NCI-H1092 treated with DMSO at 0.1 percent for 48 hours (cell line): Measurements from ENCODE around the gene SEMA3D.
"Not testable (repeated sequence)": the region's sequence is repeated elsewhere in the genome, so short reads cannot be mapped to it uniquely, and the experiment has no call there.

Experiments used
- DNase-seq: peaks from one replicate; lab custom pipeline; 2025; lab: John Stamatoyannopoulos, UW

Gene SEMA3D

DNA sequence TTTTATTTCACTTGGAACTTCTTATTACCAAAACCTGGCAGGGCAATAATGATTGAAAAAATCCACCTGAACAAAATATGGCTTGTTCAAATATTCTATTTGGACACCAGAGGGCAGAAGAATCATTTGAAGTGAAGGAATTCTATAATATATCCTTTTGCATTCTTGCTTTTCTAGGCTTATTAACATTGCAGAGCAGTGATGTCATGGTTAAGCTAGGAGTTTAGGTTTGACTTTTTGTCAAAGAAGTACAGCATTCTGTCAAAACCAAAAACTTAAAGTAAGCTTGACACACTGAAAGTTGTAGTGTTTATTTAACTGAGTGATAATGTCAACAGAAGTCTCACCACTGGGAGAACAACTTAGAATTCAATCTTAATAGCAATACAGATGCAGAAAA lies 156.0 kb downstream of the SEMA3D start:
- peak; percentile 21 for DNase-seq

DNA sequence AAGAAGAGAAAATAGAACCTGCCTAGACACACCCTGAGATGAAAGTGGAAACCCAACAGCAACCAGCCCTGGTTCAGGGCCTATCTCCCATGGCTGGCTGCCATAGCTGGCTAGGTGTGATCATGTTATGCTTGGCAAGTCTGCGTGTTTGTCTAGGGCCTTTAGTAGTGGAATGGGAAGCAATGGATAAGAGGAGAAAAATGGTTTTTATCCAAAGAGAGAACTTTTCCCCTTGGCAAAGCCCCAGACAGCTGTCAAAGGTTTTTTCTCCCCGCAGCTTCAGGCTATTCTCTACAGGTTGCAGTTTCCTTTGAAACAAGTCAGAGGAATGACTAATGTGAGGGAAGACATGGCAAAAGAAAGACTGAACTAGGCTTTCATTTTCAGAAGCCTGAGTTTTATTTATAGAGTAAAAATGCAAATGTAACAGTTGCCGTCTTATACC lies 161.5 kb downstream of the SEMA3D start:
- peak; percentile 34 for DNase-seq

DNA sequence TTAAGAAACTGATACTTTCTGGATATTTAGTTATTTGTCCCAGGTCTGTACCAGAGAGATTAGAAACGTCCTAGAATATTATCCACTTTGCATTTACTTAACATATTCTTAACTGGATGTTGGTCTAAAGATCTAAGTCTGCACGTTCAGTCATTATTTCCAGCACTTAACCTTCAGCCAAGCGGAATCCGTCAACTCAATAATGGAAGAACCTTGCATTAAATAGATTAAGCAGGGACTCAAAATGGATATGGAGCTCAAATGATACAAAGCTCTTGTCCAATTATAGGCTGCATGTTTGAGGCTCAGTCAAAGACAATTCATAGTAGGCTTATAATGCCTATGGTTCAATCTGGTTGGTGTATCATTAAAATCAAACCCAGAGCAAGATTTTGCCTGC lies 162.9 kb downstream of the SEMA3D start:
- no peak for DNase-seq

DNA sequence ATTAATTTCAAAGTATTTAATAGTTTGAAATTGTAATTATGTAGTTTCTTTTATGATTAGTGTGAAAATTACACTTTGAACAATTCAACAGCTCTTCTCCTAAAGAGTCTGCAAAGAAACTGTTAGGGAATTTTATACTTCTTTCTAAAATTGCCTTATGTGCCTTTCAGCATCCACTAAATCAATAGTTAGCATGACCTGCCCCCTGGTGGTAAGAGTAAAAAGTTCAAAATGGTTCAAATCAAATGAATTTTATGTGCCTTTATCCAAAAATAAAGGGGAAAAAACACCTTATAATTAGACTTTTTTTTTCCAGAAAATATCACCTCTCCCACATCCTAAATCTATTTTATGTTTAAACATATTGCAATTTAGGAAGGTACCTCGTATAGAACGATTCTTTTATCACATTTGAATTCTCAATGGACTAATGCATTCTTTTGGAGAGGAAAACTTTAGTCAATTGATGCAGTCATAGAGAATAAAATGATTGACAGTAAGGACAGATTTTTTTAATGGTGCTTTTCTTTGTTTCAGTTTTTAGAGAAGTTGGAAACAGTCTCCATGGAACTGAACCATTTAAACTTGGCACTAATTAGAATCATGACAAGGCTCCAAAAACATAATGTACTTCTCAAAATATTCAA lies 163.7 kb downstream of the SEMA3D start:
- DNase-seq: peak; percentile 64

DNA sequence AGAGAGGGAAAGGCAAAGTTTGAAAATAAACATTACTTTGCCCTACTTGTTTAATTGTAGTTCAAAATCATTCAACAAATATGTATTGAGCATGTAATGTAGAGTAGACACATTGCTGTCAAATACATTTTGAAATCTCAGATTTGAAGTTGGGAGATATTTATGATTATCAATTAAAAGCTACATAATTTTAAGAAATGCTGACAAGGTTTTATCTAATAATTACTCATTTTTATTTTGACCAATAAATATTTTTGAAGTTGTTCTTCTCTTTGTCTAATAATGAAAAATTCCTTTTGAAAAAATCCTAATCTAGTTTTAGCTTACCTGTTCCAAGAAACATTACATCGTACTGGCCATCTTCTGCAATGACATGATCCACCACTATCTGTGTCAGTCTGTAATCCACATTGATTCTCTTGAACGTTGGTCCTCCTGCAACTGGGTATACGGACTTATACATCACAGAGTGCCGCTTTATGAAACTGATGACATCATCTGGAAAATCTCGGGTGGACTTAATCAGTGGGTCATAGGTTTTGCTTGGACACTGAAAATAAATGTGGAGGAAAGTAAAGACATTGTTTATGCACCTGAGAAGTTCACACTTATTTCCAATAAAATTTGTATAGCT lies 164.7 kb downstream of the SEMA3D start:
- no peak for DNase-seq

DNA sequence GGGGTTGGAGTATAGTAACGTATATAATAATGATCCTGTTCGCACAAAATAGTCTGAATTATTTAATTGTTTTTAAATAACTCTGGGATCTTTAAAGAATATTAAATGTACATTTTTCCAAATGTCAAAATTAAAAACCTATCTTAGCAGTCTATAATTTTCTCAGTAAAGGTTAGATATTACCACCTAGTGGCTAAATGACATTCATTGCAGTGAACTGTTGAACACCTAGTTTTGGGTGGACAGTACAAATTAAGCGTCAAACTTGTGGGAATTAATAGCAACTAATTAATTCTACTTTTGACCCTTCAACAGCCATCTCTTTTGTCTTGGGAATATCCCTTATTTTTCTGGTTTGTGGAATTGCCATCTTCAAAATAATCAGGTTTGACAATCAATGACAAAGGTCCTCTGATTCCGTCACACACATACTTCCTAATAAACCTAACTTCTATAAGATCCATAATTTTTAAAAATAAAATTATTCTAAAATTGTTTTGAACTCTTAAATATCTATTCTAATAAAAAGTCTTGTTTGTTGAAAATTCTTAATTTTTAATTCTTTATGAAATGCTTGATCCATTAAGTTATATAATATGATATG lies 165.7 kb downstream of the SEMA3D start:
- DNase-seq: peak; percentile 43

DNA sequence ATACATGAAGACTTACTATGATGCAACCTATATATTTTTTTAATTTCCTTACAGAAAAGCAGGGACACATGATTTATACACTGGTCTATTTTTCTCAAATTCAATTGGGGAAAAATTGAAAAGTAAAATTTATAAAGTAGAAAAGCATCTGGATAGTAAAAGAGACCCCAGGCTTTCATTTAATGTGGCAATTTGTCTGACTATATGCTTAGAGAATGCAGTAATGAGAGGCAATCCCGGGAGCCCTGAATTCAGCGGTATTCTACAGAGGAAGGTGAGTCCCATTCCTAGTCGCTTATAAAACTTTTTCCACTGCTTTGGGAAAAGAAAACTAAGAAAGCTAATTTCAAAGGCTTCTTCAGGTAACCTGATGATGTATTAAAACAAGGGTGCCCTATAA lies 167.1 kb downstream of the SEMA3D start:
- no peak for DNase-seq

DNA sequence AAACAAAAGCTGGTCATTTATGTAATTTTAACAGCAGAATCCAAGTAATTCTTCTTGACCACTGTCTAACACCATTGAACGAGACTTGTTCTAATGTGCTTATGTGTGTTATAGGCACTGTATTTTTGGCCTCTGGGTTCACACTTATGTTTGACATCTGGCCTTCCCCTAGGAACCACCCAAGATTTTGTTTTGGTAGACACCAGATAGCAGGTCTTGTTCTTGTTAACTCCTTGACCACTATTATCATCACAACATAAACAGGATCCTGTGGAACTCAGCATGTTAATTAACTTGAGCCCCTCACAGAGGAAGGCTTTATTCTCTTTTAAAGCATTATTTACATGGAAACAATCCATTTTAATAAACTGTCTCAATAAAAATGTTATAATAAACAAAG lies 167.7 kb downstream of the SEMA3D start:
- no peak for DNase-seq

DNA sequence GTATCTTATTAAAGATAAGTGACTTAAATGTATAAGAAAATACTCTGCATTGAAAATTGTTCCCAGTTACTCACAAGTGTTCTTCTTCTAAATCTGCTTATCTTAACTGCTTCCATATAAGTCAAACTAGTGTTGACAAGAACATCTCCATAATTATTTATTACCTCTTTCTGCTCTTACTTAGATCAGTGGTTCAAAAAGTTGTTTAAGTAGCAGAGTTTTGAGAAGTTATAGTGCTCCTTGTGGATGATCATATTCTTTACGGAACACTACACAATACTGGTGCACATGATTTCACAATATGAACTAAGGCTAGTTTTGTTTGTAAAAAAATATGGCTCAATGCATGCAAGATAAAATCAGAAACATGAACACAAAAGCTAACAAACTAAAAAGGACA lies 168.4 kb downstream of the SEMA3D start:
- no peak for DNase-seq

DNA sequence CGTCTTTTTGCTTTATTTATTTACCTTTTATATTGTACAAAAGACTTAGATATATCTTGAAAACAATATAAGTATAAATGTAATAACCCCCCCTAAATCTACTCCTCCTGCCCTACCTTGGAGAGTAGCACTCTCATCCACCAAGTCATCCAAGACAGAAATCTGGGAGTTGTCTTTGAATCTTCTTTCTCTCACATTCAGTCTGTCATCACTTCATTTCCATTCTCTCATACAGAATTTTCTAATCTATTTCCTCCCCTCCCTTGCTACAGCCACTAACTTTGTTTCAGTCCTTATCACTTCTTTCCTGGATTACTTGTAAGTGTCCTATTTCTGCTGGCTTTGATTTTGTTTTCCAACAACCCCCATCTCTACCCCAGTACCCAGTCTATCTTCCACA lies 170.6 kb downstream of the SEMA3D start:
- no peak for DNase-seq

DNA sequence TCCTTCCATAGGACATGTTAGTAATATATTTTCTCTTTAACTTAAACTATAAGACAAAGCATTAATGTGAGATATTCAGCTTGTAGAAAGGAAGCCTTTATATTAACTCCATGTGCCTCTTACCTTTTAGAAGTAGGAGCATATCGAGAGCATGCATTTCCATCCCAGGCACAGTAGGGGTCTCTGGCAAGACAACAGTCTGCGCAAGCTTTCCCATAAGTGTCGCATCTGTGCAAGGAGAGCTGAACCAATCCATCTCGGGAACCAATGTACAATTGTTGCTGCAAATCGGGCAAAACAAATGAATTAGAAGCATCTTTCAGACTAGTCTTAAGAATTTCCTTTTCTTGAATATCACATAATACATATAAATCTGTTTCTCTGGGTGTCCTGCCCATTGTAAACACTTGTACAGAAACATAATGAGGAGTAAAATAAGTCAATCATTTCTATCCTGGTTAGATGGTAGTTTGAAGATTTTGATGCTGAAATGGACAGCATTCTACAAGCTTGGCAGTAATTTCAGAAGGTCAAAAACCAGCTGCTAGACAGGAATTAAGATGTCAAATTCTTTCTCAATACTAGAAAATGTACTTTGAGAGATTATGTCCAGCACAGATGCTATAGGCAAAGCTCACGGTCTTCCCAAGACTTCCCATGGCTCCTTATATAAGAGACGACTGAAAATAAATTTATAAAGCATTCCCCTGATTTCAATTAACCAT lies 171.8 kb downstream of the SEMA3D start:
- DNase-seq: peak; percentile 45

DNA sequence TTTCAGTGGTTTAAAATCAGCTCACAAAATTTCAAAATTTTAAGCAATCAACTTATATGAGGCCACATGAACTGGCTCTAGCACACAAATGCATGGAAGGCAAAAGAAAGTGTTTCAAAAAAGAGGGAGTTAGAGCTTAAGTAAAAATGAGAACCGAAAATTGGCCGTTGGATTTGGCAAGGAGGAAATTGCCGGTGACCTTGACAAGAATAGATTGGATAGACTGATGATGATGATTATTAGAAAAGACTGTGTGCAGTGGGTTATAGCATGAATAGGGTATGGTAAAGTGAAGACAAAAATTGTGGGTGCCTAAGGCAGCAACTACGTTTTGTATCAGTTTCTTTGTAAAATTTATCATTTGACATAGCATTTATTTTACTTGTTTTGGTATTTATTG lies 175.7 kb downstream of the SEMA3D start:
- no peak for DNase-seq

DNA sequence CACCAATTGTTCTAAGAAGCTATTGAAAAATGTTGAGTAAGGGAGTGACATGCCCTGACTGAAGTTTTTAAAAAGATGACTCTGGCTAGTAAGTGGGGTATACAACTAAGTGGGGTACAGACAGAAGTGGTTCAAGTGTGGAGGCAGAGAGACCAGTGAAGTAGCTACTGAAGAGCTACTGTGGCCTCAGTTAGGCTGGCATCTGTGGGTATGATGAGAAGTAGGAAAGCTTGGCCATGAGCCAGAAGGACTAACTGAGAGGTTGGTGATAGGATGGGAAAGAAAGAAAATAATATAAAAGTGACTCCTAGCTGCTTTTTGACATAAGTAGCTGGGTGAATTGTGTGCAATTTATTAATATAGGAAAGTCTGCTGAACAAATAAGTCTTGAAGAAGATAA lies 176.6 kb downstream of the SEMA3D start:
- no peak for DNase-seq

DNA sequence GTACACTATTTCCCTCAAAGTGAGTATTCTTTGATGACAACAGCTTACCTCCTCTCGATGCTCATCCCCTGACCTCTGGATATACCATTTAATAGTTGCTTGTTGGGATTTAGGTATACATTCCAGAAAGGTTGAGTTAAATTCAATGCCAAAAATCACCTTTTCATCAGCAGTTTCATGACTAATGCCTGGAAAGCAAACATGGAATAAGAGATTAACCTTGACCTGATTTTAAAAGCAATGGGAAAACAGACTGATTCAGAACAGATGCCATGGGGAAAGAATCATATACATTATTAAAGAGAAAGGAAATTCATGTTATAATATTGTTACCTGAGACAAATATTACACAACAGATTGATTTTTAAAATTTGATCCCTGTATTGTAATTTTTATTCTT lies 180.1 kb downstream of the SEMA3D start:
- no peak for DNase-seq

DNA sequence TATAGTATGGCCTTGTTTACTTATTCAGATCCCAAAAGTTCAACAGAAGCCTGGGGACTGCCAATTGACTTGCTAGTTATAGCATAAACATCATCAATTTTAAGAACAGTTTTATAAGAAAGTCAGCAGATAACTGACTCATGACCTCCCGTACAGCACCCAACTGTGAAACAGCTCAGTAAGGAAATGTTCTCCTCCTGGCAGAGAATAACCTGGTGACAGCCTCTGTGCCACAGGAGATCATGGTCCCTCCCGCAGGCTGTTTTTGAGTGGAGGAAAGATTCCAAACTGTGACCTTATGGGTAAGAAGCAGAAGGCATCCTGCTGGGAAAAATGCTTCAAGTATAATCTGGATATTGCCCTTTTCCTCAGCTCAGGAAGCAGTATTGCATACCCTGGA lies 182.5 kb downstream of the SEMA3D start:
- DNase-seq: no peak

DNA sequence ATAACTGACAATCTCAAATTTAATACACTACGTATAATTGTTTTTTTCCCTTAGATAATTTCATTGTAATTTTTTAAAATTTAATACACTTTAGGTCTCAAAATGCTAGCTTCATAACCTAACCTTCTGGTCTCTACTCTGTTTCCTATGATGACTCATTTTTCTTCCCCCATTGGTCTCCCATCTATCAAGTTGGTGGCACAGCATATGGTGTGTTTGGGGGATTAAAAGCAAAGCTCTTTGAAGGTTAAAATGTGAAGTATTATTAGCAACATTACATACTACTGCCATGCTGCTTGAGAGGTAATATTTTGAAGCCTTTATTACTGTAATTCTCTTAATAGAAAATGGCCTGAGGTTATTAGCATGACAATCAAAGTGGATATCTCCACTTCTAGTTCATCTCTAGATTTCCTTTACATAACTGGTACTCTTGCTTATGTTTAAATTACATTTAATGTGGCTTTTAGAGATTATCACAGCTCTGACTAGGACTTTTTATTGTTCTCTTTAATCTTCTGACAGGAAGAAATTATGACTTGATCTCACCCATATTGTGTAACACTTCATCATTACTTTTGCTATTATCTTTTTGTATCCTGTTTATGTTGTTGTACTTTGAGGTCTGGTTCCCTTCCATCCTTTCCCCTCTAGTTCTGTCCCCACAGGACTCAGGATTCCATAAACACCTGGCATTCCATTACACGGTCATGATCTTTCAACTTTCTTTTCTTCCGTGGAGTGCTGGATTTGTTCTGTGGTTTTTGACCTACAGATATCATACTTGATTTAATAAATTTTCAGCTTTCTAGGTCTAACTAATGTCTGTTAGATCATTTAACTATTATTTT lies 185.1 kb downstream of the SEMA3D start:
- no peak for DNase-seq

DNA sequence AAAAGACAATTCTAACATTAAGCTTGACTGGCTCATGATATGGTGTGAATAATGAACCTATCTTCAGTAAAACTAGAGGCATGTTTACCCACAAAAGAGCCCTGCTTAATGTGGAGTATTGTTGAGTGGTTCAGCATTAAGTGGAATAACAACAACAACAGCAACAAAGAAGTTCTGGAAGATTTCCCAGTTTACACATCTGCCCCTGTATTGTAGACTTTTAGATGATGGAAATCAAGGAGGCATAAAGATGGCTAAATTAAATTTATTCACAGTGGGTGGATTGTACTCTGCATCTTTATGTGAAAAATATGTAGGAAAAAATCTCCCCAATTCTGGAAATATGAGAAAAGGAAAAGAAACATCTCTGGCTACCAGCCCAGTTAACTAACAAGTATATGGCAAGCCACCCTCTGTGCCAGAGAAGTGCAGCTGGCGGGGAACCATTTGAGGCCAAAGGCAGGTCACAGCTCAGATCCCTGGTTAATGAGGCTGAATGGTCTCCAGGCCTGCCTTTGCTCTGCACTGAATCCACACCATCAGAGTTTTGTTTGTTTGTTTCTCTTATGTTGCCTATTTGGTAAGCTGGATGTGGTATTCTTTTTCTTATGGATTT lies 186.0 kb downstream of the SEMA3D start:
- peak; percentile 98 for DNase-seq

DNA sequence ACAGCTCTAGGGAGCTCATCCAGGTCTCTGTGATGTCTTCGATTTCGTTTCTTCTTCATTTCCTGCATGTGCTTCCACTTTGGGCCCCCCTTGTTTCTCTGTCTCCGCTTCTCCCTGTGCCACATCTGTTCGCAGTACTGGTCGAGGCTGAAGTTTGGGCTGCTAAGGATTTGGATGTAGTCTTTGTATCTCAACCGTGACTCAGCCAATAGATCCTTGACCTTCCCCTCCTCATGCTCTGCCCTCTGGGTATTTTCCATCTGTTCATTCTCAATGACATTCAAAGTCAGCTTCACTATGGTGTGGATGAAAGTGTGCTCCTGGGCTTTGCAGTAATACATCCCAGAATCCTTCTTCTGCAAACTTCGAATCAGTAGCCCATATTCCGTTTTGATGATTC lies 187.4 kb downstream of the SEMA3D start:
- no peak for DNase-seq

DNA sequence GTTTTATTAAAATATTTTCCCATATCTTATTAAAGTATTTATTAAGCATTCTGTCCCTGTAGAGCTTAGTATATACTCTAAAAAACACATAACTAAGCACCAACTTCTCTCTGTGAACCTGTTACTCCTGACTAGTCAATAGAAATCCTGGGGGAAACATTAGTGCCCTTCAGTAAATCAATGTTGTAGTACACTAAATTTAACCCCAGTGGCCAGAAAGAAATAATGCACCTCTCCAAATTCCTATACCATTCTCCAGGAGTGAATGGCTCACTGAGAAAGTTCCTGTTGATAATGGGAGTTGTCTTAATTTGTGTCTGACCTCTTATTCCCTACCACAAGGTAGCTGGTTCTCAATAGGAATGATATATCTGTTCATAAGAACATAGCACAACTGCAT lies 188.2 kb downstream of the SEMA3D start:
- no peak for DNase-seq

DNA sequence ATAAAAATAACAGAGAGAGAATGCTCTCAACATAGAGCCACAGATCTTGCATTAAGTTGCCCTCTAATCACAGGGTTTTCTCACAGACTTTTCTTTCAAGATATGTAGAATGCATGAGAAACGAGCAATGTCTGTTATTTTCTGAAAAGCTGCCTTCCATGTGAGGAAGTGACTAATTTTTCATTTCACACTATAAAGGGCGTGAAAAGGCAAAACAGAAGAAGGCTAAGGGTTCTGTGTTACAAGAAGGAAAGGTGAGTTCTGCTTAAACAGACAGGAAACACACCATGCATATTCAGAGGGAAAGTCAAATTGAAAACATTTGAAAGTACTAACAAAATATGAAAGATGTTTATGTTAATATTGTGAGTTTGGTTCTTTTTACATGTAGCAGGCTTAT lies 189.2 kb downstream of the SEMA3D start:
- DNase-seq: no peak

DNA sequence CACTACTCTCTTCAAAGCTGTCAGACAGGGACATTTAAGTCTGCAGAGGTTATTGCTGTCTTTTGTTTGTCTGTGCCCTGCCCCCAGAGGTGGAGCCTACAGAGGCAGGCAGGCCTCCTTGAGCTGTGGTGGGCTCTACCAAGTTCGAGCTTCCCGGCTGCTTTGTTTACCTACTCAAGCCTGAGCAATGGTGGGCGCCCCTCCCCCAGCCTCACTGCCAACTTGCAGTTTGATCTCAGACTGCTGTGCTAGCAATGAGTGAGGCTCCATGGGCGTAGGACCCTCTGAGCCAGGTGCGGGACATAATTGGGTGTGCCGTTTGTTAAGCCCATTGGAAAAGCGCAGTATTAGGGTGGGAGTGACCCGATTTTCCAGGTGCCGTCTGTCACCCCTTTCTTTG lies 193.9 kb downstream of the SEMA3D start:
- DNase-seq: not testable (repeated sequence)
